AG04449 (cell line): ENCODE measurements around the gene CCDC85B.

Experiments used
- CTCF ChIA-PET: fragments of 350-600 bp; formaldehyde crosslinking; extraction: SDS; loops from one replicate; lab custom pipeline; 2021; ENCODE audit warnings: antibody characterized with exemption; lab: Yijun Ruan, JAX
- POLR2A ChIA-PET: fragments of 400-600, 350-600 bp; formaldehyde crosslinking; extraction: SDS; loops from one replicate; lab custom pipeline; 2020; ENCODE audit warnings: antibody characterized with exemption, inconsistent platforms; lab: Yijun Ruan, JAX
- DNase-seq: peaks from one replicate; pipeline ENCODE4 v3.0.0-alpha.2; 2010; ENCODE audit warnings: low read depth, low spot score
- H3K4me3 ChIP-seq: 2 replicates; pipeline ENCODE4 v1.5.1; 2011; ENCODE audit warnings: low read depth, mild to moderate bottlenecking, control low read depth, low read length
- CTCF ChIP-seq: IDR thresholded peaks from one replicate; pipeline ENCODE4 v1.5.1; 2011; ENCODE audit warnings: mild to moderate bottlenecking, moderate library complexity, low read length, control low read depth, inconsistent platforms; ENCODE audit not compliant: insufficient read depth; ENCODE audit errors: missing control alignments

Gene CCDC85B

GRCh38 chr11:65918211-65919140 lies 28.0 kb downstream of the CCDC85B start, which contains the start of gene C11orf68:
Gene C11orf68 (minus strand): TSS chr11:65919062. CDS start chr11:65919031, 31 bp downstream.
- CTCF ChIA-PET, result interaction anchor here (0.9 to 2.1 kb wide), 5 partner anchors 17 to 104 kb away, joined by 3 to 20 read pairs (median 7); partner anchors contain the start of genes CCDC85B, FIBP and MUS81
- no peak for TF ChIP-seq CTCF
- H3K4me3 ChIP-seq, result peak within 1 kb of the TSS; percentile 92
- DNase-seq, result no peak
- POLR2A ChIA-PET, result interaction anchor here (0.7 to 7.1 kb wide), 5 partner anchors 15 to 34 kb away, joined by 3 to 127 read pairs (median 4); partner anchors contain the start of genes CCDC85B and FIBP

DNA sequence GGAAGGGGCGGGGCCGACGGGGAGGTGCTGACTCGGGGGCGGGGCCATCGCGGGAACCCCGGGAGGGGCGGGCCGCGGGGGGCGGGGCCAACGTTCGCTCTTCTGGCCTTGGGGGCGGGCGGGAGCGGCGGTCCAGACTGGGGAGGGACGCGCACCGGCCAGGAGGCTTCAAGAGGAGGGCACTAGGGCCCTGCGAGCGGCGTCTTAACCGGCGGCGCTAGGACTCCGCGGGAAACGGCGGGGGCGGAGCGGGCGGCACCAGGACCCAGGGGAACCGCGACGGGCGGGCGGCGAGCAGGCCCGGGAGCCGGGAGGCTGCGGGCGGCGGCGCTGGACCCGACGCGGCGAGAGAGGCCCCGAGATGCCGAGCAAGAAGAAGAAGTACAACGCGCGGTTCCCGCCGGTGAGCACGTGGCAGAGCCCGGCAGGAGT lies 28.7 kb downstream of the CCDC85B start, which contains the start of gene DRAP1:
Gene DRAP1 (plus strand): TSS at position 286 of the 432 bp plus-strand sequence. CDS start 76 bp downstream, at position 362.
- ChIA-PET CTCF (interaction anchor here (2.1 to 4.4 kb wide), 3 partner anchors 30 to 35 kb away, joined by 9 to 28 read pairs (median 20); partner anchors contain the start of genes CCDC85B and FIBP), POLR2A (interaction anchor here (0.9 to 7.1 kb wide), 2 partner anchors 20 to 28 kb away, joined by 3 to 127 read pairs; partner anchors contain the start of genes CCDC85B and FIBP)
- no peak for TF ChIP-seq CTCF
- peak within 1 kb of the TSS; percentile 92 for H3K4me3 ChIP-seq
- DNase-seq, result peak; percentile 82

DNA sequence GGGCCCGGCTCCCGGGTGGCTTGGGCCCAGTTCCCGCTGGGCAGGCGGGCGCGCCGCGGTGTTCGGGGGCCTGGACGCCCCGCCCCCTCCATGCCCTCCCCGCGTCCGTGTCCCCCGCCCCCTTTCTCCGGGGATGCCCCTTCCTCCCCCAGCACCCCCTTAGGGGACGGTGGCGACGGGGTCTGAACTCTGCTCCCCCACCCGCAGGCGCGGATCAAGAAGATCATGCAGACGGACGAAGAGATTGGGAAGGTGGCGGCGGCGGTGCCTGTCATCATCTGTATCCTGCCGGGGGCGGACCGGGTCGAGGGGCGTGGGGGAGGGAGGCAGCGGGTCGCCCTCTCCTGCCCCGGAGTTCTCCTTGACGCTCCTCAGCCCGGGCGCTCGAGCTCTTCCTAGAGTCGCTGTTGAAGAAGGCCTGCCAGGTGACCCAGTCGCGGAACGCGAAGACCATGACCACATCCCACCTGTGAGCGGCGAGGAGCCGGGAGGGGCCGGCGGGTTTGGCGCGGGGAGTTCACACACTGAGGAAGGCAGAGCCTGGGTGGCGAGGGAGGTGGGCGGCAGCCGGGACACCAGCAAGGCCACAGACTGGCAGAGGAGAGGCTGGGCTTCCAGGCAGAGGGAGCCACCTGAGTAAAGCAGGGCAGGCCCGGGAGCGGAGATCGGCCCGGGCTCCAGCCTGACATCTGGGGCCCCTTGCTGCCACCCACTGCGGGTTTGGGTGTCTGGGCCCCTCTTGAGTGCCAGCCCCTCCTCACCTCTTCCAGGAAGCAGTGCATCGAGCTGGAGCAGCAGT lies 29.3 kb downstream of the CCDC85B start:
- DNase-seq, result no peak

GRCh38 chr11:65920372-65920802 lies 29.9 kb downstream of the CCDC85B start:
- peak overlapping the region; percentile 83 for H3K4me3 ChIP-seq
- DNase-seq, result no peak
- ChIA-PET CTCF (interaction anchor here (0.9 to 4.4 kb wide), 4 partner anchors 12 to 36 kb away, joined by 3 to 28 read pairs (median 6); partner anchors contain the start of genes CCDC85B and FIBP), POLR2A (interaction anchor here (0.9 to 7.1 kb wide), 2 partner anchors 21 to 30 kb away, joined by 3 to 127 read pairs; partner anchors contain the start of genes CCDC85B and FIBP)
- no peak for TF ChIP-seq CTCF

More for the DNA sequence above, 29.3 kb downstream of the CCDC85B start:
- POLR2A ChIA-PET, result interaction anchor here (0.9 to 7.1 kb wide), 2 partner anchors 21 to 29 kb away, joined by 3 to 127 read pairs; partner anchors contain the start of genes CCDC85B and FIBP
- CTCF ChIA-PET, result interaction anchor here (1.4 to 4.4 kb wide), 3 partner anchors 12 to 35 kb away, joined by 3 to 28 read pairs (median 9); partner anchors contain the start of genes CCDC85B and FIBP
- peak overlapping the region; percentile 83 for H3K4me3 ChIP-seq
- TF ChIP-seq CTCF, result no peak

GRCh38 chr11:65921033-65921555 lies 30.6 kb downstream of the CCDC85B start:
- H3K4me3 ChIP-seq, result peak overlapping the region; percentile 83
- ChIA-PET CTCF (interaction anchor here (0.9 to 4.4 kb wide), 7 partner anchors 11 to 124 kb away, joined by 3 to 28 read pairs (median 4); partner anchors contain the start of genes CCDC85B and FIBP), POLR2A (interaction anchor here (7.1 kb wide), 1 partner anchor 30 kb away, joined by 127 read pairs; the partner anchor contains the start of genes CCDC85B and FIBP)
- no peak for DNase-seq
- no peak for TF ChIP-seq CTCF
